Stimulated activated naive B cell treated with anti-CD40 and anti-IgM and Interleukin-4, amounts not matched to agents 10 μg/mL and 1 μg/mL and 100 μg/mL, for 72 hours (primary cell): Measurements from ENCODE around the gene MEG3.

Experiments
- ATAC-seq, 2 donors: fragments of 150-1000 bp; cut with Tn5 transposase; replicated peaks; 2 replicates each; pipeline ENCODE4 v1.10.0; 2021; ENCODE audit warnings: moderate library complexity in 1 of 2
- DNase-seq: peaks from one replicate; pipeline ENCODE4 v3.0.0; 2021
- H3K27ac Mint-ChIP-seq: one replicate; pipeline ENCODE4 v1.8.0; 2022; ENCODE audit warnings: mild to moderate bottlenecking, mixed read lengths
- H3K27me3 Mint-ChIP-seq, 2 donors: one replicate each; pipeline ENCODE4 v1.8.0; 2022; ENCODE audit warnings: mixed read lengths in 2 of 2
- H3K36me3 Mint-ChIP-seq, 2 donors: one replicate each; pipeline ENCODE4 v1.8.0; 2022; ENCODE audit warnings: mixed read lengths in 2 of 2, mild to moderate bottlenecking in 1 of 2
- H3K4me1 Mint-ChIP-seq, 2 donors: one replicate each; pipeline ENCODE4 v1.8.0; 2022; ENCODE audit warnings: mixed read lengths in 2 of 2, mild to moderate bottlenecking in 1 of 2
- H3K4me3 Mint-ChIP-seq, 2 donors: one replicate each; pipeline ENCODE4 v1.8.0; 2022; ENCODE audit warnings: mild to moderate bottlenecking in 2 of 2, mixed read lengths in 2 of 2, moderate library complexity in 1 of 2
- H3K9me3 Mint-ChIP-seq, 2 donors: one replicate each; pipeline ENCODE4 v1.8.0; 2022; ENCODE audit warnings: mixed read lengths in 2 of 2, mild to moderate bottlenecking in 1 of 2

MEG3 gene

DNA sequence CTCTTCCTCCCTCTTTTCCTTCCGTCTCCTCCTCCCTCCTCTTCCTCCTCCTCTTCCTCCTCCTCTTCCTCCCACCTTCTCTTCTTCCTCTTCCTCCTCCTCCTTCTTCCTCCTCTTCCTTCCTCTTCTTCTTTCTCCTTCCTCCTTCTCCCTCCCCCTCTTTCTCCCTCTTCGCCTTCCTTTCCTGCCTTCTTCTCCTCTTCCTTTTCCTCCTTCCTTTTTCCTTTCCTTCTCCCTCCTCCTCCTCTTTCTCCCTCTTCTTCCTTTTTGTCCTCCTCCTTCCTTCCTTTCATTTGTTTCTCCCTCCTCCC lies 36.0 kb downstream of the MEG3 start:
- H3K9me3 Mint-ChIP-seq: peaks cover 4% of the 10 kb centered on the region in 2 donors
- no peaks in the 10 kb centered on the region for H3K4me1 Mint-ChIP-seq
- no peak overlapping the region for H3K27ac Mint-ChIP-seq
- DNase-seq (no peak), ATAC-seq (no peak)
- H3K36me3 Mint-ChIP-seq: no peaks in the 10 kb centered on the region
- H3K4me3 Mint-ChIP-seq: no peak overlapping the region
- H3K27me3 Mint-ChIP-seq: peaks cover 0 to 11% of the 10 kb centered on the region in 2 donors

DNA sequence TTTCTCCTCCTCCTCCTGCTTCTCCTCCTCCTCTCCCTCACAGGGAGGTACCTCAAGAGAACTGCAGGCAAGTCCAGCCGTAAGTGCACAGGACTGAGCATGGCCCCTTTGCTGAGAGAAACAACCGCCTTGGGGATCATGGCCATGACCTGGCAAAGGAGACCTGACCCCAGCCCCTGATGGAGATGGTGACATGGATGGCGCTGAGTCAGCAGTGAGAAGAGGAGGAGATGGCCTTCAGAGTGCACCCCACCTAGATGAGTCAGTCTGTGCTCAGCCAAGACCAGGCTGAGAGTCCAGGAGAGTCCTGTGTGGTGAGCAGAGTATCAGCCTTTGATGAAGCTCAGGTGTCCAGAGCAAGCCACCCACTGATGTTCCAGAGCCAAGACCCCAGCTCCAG lies 36.4 kb downstream of the MEG3 start:
- ATAC-seq (no peak), DNase-seq (no peak)
- Mint-ChIP-seq H3K27me3 (peaks cover 0 to 11% of the 10 kb centered on the region in 2 donors), H3K27ac (no peak overlapping the region), H3K9me3 (peaks cover 4% of the 10 kb centered on the region in 2 donors), H3K4me3 (no peak overlapping the region), H3K36me3 (no peaks in the 10 kb centered on the region), H3K4me1 (no peaks in the 10 kb centered on the region)

DNA sequence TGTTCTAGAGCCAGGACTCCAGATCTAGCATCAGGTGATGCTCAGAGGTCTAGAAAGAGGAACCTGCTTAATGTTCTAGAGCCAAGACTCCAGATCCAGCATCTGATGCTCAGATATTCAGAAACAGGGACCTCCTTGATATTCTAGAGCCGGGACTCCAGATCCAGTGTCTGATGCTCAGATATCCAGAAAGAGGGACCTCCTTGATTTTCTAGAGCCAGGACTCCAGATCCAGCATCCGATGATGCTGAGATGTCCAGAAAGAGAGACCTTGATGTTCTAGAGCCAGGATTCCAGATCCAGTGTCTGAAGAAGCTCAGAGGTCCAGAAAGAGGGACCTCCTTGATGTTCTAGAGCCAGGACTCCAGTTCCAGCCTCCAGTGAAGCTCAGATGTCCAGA lies 36.9 kb downstream of the MEG3 start:
- DNase-seq: no peak
- no peak overlapping the region for H3K4me3 Mint-ChIP-seq
- H3K27ac Mint-ChIP-seq: no peak overlapping the region
- H3K9me3 Mint-ChIP-seq: peaks cover 4% of the 10 kb centered on the region in 2 donors
- peaks cover 0 to 11% of the 10 kb centered on the region in 2 donors for H3K27me3 Mint-ChIP-seq
- no peaks in the 10 kb centered on the region for H3K36me3 Mint-ChIP-seq
- no peaks in the 10 kb centered on the region for H3K4me1 Mint-ChIP-seq
- ATAC-seq: no peak

DNA sequence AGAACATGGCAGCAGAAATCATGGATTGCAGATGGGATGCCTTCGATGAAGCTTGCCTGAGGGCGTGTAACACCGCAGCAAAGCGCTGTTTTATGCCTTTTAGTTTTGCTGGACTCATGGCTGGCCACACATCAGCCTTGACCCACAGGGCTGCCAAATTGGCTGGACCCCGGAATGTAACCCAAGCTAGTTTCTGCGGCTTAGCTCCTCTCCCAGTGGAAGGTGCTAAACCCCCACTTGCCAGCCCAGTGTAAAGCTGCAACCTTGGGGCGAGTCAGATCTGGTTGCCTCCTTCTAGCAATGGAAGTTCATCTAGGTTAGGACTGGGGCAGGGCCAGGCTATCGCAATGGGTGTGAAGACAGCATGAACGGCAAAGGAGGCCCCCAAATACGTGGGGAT lies 38.3 kb downstream of the MEG3 start:
- ATAC-seq: no peak
- H3K36me3 Mint-ChIP-seq: no peaks in the 10 kb centered on the region
- H3K4me3 Mint-ChIP-seq: no peak overlapping the region
- H3K9me3 Mint-ChIP-seq: peaks cover 4% of the 10 kb centered on the region in 2 donors
- H3K27me3 Mint-ChIP-seq: peaks cover 0 to 6% of the 10 kb centered on the region in 2 donors
- no peaks in the 10 kb centered on the region for H3K4me1 Mint-ChIP-seq
- DNase-seq: no peak
- H3K27ac Mint-ChIP-seq: no peak overlapping the region

DNA sequence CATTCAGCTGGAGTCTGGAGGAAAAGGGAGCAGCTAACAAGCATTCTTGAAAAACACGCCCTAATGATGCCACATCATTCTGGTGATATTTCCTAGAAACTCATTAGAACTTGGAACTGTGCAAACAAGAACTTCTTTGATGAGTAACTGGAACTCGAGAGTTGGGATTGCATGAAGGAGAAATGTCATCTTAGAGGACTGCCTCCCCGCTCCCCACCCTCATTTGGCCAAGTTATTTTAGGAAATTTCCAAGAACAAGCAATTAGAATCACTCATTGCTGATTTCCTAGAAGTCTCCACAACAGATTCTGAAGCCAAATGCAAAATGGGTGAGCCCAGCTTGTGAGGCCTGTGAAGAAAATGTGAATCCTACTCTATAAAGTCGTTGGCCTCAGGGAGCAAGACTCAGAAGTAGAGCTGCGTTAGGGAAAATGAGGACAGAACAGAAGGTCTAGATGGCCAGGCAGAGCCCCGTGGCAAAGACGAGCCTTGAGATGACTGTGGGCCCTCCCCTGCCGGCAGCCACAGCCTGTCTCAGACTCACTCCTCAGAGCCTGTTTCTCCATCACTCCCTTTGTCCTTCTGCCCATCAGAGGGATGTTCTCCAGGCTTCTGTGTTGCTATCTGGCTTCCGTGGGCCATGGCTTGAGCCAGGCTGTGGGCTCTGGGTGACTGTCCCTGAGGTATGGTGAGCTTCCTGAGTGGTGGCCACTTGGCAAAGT lies 39.2 kb downstream of the MEG3 start:
- H3K27ac Mint-ChIP-seq: no peak overlapping the region
- no peak overlapping the region for H3K4me3 Mint-ChIP-seq
- no peaks in the 10 kb centered on the region for H3K4me1 Mint-ChIP-seq
- no peaks in the 10 kb centered on the region for H3K36me3 Mint-ChIP-seq
- ATAC-seq (no peak), DNase-seq (no peak)
- peaks cover 0 to under 1% of the 10 kb centered on the region in 2 donors for H3K27me3 Mint-ChIP-seq
- H3K9me3 Mint-ChIP-seq: peaks cover 4% of the 10 kb centered on the region in 2 donors

DNA sequence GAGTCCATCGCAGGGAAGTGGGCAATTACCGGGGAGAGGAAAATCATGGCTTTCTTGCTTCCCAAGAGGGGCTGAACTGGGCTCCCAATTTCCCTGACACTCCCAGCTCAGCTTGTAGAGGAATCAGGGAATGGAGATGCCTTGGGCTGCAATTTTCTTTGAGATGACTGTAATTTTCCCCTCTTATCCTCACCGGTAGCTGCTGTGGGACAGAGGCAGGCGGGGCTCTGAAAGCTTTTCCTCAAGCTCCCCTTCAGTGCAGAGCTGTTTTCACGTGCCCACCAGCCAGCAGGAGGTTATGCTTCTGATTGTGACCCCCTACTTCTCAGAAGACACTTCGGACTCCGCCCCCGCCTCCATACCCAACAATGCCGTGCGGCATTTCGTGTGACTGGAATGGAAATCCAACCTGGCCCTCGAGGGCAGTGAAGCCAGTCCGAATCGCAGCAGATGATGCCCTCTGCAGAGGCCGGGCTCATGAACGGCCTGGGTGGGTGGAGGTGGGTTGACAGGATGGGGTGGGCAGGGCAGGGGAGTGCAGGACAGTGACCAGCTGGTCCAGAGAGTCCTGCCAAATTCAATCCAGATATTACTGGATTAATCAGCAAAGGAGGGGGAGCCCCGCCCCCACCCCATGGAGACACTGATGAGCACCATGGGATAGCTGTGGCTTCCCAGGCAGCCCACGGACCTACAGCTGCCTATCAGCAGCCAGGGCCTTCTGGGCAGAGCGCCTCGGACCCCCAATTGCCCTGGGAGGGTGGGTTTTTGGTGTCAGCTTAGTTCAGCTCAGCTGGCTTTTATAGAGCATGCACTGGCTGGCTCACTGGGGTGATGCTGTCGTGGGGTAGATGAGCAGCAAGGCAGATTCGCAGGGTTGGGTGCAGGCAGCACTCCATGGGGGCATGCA lies 40.0 kb downstream of the MEG3 start:
- Mint-ChIP-seq H3K4me1 (no peaks in the 10 kb centered on the region), H3K9me3 (peaks cover 4% of the 10 kb centered on the region in 2 donors), H3K4me3 (no peak overlapping the region), H3K27me3 (no peaks in the 10 kb centered on the region), H3K27ac (no peak overlapping the region), H3K36me3 (no peaks in the 10 kb centered on the region)
- ATAC-seq (no peak), DNase-seq (no peak)

DNA sequence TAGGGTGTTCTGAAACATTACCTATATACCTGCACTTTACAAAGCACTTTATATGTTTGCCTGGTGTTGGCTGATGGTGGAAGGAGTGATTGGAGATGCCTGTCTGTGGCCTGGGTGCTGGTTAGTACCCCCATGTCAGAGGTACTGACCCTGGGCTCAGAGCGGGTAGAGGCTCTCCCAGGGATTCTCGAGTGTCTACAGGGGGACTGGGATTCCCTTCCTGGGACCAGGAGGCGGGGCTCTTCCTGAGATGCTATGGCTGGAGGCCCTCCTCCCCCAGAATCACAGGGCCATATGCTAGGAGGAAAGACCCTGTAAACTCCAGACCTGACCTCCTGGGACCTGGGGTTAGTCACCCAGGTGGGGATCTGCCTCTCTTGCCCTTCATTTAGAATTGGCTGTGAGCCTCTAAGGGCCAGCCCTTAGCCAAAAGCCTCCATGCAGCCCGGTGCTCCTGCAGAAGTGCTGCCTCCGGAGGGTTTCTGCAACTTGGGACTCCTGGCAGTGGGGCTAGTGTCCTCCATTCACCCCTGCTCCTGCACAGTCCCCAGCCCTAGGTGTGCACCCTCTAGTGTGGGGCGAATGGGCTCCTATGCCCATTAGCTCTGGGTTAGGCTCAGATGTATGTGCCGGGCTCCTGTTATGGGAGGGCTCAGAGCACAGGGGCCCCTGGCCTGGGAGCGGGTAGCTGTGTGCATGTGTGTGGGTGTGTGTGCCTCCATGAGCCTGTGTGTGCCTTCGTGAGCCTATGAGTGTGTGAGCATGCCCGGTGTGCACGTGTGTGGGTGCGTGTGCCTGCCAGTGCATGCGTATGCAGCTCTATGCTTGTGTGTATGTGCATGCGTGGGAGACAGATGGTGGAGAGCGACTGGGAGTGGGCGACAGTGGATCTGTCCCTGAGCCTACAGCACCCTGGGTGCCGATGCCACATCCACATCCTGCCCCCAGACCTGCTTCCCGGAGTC lies 41.0 kb downstream of the MEG3 start:
- Mint-ChIP-seq H3K27ac (no peak overlapping the region), H3K9me3 (peaks cover 7 to 12% of the 10 kb centered on the region in 2 donors), H3K4me1 (no peaks in the 10 kb centered on the region), H3K36me3 (no peaks in the 10 kb centered on the region), H3K27me3 (no peaks in the 10 kb centered on the region), H3K4me3 (no peak overlapping the region)
- no peak for DNase-seq
- no peak for ATAC-seq

DNA sequence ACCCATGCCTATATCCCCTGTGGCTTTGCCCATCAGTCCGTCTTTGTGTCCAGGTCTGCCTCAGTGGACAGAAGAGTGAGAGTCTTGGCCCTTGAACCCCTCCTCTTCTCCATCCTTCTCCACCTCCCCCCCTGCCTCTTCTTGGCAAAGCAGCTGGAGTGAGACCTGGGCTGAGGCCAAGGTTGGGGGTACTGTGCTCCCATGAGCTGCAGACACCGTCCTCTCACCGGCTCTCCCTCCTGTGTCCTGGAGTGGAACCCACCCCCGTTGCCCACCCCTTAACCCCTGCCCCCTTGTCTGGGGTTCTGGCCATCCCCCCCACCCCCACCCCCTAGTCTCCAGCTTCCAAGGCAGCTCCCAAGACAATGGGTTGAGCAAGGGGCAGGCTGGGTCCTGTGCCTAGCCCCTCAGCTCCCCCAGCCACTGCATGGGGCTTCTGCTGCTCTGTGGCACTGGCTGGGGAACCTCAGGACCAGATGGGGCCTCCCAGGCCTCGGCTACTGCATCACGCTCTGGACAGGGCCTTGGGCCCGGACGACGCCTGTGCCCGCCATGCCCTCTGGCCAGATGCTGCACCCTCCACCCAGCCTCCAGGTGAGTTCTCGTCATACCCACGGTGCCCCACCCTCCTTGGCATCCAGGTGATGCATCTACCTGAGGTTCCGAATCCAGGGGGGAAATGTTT lies 41.9 kb downstream of the MEG3 start:
- ATAC-seq: no peak
- Mint-ChIP-seq H3K36me3 (no peaks in the 10 kb centered on the region), H3K9me3 (peaks cover 5 to 15% of the 10 kb centered on the region in 2 donors), H3K27me3 (no peaks in the 10 kb centered on the region), H3K4me3 (no peak overlapping the region), H3K4me1 (no peaks in the 10 kb centered on the region), H3K27ac (no peak overlapping the region)
- DNase-seq: no peak

DNA sequence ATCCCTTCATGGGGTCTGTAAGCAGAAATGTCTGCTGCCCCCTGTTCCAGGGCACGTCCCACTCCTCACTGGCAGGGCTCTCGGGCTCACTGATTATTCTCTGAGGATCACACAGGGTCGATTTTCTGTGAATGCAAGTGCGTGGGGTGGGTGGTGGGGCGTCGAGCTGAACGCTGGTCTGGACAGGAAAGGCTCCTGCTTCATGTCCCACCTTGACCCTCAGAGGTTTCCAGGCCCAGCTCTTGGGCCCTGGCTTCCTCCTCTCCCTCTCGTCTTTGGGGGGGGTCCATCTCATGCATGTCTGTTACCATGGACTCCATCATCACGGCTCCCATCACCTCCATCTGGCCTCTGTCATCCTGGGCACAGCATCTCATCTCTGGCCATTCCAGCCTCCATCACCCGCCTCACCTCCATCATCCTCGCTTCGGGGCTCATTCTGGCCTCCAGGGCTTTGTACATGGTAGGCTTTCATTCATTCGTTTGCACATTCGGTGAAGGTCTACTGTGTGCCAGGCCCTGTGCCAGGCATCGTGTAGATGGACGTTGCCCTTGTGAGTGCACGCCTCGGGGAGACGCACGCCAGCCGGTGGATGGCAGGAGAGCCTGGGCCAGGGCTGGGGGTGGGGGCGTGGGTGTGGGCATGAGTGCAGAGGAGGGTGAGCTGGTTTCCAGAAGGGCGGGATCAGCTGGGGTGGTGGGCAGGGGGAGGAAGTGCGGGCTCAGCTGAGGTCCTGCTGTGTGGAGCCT lies 42.9 kb downstream of the MEG3 start:
- no peak for ATAC-seq
- Mint-ChIP-seq H3K27ac (no peak overlapping the region), H3K27me3 (no peaks in the 10 kb centered on the region), H3K4me1 (no peaks in the 10 kb centered on the region), H3K4me3 (no peak overlapping the region), H3K9me3 (peaks cover 4 to 17% of the 10 kb centered on the region in 2 donors), H3K36me3 (no peaks in the 10 kb centered on the region)
- no peak for DNase-seq

DNA sequence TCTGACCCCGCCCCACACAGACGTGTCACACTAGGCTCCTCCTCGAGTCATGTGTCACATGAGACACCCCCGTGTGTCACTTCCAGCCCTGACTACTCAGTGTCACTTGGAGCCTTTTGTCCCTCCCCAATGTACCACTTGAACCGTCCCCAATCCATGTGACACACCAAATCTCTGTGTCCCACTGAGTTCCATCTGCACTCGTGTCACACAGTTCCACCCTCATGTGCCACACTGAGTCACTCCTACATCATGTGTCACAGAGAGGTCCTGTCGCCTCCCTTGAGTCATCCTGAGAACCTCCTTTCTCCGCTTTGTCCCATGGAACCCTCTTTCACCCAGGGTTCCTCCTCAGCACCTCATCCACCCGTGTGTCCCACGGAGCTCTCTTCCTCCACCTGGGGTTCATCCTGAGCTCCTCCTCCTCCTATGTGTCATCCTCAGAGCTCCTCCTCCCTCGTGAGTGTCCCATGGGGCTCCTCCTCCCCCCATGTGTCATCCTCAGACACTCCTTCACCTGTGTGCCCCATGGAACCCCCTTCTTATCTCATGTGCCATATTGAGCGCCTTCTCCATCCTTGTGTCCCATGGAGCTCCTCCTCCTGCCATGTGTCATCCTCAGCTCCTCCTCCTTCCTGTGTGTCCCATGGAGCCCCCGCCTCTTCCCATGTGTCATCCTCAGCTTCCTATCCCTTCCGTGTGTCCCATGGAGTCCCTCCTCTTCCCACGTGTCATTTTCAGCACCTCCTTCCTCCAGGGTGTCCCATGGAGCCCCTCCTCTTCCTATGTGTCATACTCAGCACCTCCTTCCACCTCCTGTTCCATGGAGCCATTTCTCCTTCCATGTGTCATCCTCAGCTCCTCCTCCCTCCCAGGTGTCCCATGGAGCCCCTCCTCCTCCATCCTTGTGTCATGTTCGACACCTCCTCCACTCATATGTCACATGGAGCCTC lies 45.6 kb downstream of the MEG3 start:
- DNase-seq (no peak), ATAC-seq (peak in 1 of 2 donors; percentile 12)
- H3K4me3 Mint-ChIP-seq: no peak overlapping the region
- H3K27me3 Mint-ChIP-seq: peaks cover 0 to 4% of the 10 kb centered on the region in 2 donors
- no peaks in the 10 kb centered on the region for H3K36me3 Mint-ChIP-seq
- no peak overlapping the region for H3K27ac Mint-ChIP-seq
- H3K4me1 Mint-ChIP-seq: no peaks in the 10 kb centered on the region
- peaks cover 4 to 17% of the 10 kb centered on the region in 2 donors for H3K9me3 Mint-ChIP-seq

DNA sequence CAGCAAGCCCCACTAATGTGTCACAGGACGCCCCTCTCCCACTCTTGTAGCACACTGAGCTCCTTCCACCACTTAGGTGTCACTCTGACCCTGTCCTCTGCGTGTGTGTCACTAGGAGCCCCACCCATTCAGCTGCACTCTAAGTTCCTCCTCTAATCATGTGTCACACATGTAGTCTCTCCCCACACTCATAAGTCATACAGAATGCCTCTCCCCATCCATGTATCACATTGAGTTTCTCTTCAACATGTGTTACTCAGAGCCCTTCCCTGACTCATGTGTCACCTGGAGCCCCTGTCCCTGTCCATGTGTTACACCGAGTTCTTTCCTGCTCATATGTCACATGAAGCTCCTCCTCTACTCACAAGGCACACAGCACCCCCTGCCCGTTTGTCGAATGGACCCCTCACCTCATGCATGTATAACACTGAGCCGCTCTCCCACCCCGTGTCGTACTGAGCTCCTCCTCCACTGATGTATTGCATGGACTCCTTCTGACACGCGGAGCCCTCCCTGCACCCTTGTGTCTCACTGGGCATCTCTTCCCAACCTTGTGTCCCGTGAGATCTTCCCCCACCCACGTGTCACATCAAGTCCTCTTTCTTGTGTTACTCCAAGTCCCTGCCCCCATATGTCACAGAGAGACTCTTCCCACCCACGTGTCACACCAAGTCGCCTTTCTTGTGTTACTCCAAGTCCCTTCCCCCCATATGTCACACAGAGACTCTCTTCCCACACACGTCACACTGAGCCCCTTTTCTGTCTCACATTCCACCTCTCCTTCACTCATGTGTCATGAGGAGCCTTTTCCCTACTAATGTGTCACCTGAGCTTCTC lies 46.6 kb downstream of the MEG3 start:
- DNase-seq: no peak
- Mint-ChIP-seq H3K27ac (peak overlapping the region; percentile 3), H3K4me3 (no peak overlapping the region), H3K9me3 (peaks cover 4 to 17% of the 10 kb centered on the region in 2 donors), H3K4me1 (no peaks in the 10 kb centered on the region), H3K36me3 (no peaks in the 10 kb centered on the region), H3K27me3 (peaks cover 0 to 4% of the 10 kb centered on the region in 2 donors)
- ATAC-seq: peak in 1 of 2 donors; percentile 45

DNA sequence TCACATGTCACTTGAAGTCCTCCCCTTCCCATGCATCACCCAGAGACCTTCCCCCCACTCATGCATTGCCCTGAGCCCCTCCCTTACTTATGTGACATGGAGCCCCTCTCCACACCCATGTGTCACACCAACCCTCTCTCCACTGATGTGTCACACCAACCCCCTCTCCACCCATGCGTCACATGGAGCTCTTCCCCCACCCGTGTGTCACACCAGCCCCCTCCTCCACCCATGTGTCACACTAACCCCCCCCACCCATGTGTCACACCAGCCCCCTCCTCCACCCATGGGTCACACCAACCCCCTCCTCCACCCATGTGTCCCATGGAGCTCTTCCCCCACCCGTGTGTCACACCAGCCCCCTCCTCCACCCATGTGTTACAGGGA lies 47.2 kb downstream of the MEG3 start:
- H3K27me3 Mint-ChIP-seq: peaks cover 5 to 9% of the 10 kb centered on the region in 2 donors
- no peak for ATAC-seq
- peak overlapping the region; percentile 3 for H3K27ac Mint-ChIP-seq
- no peak overlapping the region for H3K4me3 Mint-ChIP-seq
- no peak for DNase-seq
- no peaks in the 10 kb centered on the region for H3K4me1 Mint-ChIP-seq
- H3K36me3 Mint-ChIP-seq: no peaks in the 10 kb centered on the region
- H3K9me3 Mint-ChIP-seq: peaks cover 4 to 17% of the 10 kb centered on the region in 2 donors
